ENCODE measurements around the gene SLC5A5.
A peak's percentile ranks its signal among the peaks of the same experiment; 100 is the strongest.
"Not testable (repeated sequence)": the region's sequence is repeated elsewhere in the genome, so short reads cannot be mapped to it uniquely, and the experiment has no call there.

The SLC5A5 gene

DNA sequence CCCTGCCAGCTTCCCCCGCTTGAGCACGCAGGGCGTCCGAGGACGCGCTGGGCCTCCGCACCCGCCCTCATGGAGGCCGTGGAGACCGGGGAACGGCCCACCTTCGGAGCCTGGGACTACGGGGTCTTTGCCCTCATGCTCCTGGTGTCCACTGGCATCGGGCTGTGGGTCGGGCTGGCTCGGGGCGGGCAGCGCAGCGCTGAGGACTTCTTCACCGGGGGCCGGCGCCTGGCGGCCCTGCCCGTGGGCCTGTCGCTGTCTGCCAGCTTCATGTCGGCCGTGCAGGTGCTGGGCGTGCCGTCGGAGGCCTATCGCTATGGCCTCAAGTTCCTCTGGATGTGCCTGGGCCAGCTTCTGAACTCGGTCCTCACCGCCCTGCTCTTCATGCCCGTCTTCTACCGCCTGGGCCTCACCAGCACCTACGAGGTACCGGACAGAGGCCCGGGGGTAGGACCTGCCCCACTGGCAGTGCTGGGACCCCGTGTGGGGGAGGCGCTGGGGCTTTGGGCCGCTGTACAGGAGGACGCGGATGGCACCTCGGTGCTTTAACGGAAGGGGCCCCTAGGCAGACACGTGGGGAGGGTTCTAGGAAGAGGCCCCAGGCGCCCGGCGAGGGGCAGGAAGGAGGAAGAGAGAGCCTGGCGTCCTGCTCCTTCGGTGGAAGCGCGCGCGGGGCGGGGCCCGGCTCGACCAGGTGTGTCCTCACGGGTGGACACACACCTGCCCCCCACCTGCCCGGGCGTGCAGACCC, 681 bp downstream of the SLC5A5 start:
- no peak for DNase-seq

DNA sequence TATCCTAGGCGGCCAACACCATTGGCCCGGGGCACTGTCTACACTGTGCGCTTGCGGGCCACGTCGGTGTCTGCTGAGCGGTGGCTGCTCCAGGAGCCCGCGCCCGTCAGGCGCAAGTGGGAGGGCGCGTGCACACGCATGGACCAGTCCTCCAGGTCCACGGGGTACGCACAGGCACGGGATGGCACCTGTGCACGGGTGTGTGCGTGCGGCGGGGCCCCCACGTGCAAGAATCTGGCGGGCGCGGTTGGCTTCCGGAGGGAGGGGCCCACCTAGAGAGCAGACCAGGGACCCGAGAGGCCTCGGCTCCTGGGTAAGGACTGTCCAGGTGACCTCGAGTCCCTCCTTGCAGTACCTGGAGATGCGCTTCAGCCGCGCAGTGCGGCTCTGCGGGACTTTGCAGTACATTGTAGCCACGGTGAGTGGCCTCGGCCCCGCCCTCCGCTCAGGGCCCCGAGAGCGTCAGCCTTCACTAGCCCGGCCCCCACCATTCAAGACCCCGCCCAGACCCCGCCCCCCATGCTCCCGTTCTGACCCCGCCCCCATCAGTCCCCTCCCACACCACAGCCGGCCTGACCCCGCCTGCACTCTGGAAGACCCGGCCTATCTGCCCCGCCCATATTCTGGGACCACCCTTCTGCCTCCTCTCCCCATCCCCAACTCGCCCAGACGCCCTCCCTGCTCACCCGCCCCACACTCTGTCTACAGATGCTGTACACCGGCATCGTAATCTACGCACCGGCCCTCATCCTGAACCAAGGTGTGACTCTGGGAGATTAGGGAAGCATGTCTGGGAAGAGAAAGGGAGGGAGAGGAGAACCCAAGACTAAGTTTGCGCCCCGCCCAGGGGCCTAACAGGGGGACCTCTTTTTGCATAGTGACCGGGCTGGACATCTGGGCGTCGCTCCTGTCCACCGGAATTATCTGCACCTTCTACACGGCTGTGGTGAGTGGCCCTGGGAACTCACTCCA, 2.3 kb downstream of the SLC5A5 start:
- DNase-seq: no peak

DNA sequence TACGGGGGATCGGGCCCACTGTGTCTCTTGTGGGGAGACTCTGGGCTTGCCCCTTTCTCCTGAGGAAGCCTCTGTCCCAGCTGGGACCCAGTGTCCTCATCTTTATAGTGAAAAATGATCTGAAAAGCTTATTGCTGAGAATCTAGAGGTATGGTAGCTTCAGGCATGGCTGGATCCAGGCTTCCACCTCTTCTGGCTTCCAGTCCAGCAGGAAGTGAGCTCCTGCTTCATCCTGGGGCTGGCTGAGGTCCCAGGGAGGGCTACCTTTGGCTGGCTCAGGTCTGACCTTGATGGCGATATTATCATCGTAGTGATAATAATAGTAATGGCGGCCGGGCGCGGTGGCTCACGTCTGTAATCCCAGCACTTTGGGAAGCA, 3.0 kb downstream of the SLC5A5 start:
- no peak for DNase-seq

DNA sequence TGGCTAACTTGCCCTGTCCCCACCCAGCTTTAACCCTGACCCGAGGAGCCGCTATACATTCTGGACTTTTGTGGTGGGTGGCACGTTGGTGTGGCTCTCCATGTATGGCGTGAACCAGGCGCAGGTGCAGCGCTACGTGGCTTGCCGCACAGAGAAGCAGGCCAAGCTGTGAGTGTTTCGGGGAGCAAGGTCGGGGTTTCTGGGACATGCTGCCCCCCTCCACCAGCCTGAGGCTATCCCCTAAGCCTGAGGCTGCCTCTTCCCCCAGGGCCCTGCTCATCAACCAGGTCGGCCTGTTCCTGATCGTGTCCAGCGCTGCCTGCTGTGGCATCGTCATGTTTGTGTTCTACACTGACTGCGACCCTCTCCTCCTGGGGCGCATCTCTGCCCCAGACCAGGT, 6.0 kb downstream of the SLC5A5 start:
- no peak for DNase-seq

DNA sequence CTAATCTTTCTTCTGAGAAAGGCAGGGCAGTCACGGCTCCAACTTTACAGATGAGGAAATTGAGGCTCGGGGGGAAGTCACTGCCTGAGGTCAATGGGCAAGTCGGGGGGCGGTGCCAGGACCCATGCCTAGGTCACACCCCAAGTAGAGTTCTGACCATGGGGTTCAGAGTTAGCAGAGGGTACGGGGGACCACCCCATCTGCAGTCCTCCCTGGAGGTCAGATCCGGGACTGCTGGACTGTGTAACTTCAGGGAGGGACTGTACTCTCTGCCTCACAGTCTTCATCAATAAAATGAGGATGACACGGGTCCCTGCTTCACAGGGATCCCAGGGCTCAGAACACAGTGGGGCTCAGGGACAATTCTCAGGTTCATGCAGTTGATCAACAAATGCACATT, 7.7 kb downstream of the SLC5A5 start:
- no peak for DNase-seq

DNA sequence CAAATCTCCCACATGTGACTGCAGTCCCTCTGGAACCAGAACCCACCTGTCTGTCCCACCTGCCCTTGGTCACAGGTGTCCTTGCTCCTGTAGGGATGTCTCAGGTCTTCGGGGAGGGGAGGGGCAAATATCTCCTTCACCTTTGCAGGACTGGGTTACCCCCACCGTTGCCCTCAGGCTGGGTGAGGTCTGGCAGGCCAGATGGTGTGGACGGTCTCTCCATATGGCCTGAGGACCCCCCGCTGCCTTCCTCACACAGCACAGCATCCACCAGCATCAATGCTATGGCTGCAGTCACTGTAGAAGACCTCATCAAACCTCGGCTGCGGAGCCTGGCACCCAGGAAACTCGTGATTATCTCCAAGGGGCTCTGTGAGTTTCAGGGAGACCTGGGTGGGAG, 10.0 kb downstream of the SLC5A5 start:
- no peak for DNase-seq

DNA sequence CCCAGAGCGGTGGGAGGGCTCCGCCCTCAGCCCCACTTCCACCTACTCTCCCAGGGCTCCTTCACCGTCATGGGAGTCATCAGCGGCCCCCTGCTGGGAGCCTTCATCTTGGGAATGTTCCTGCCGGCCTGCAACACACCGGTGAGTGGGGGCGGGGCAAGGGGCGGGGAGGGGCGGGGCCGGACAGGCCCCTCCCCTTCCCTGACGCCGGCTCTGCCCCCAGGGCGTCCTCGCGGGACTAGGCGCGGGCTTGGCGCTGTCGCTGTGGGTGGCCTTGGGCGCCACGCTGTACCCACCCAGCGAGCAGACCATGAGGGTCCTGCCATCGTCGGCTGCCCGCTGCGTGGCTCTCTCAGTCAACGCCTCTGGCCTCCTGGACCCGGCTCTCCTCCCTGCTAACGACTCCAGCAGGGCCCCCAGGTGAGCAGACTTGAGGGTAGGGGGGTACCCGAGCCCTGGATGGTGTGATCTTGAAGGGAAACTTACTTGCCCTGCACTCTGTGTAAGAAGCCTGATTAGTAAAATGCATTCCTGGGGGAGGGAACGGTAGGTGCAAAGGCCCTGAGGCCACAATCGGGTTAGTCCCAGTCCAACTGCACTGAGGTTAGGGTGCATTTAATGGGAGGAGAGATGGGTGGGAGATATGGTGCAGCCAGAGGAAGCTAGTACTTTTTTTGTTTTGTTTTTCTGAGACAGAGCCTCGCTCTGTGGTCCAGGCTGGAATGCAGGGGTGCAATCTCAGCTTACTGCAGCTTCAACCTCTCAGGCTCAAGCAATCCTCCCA, 12.1 kb downstream of the SLC5A5 start:
- no peak for DNase-seq

DNA sequence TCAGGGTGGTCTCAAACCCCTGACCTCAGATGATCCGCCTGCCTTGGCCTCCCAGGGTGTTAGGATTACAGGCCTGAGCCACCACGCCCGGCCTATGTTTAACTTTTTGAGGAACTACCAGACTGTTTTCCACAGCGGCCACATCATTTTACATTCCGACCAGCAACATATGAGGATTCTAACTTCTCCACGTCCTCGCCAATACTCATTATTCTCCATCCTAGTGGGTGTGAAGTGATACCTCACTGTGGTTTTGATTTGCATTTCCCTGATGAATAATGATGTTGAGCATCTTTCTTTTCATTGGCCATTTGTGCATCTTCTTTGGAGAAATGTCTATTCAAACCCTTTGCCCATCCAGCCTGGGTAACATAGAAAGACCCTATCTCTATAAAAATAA, 14.8 kb downstream of the SLC5A5 start:
- no peak for DNase-seq

DNA sequence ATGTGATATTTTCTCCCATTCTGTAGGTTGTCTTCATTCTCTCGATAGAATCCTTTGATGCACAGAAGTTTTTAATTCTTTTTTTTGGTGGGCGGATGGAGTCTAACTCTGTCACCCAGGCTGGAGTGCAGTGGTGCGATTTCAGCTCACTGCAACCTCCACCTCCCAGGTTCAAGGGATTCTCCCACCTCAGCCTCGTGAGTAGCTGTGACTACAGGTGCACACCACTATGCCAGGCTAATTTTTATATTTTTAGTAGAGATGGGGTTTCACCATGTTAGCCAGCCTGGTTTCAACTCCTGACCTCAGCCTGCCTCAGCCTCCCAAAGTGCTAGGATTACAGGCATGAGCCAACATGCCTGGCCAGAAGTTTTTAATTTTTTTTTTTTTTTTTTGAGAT, 15.5 kb downstream of the SLC5A5 start:
- DNase-seq: not testable (repeated sequence)

DNA sequence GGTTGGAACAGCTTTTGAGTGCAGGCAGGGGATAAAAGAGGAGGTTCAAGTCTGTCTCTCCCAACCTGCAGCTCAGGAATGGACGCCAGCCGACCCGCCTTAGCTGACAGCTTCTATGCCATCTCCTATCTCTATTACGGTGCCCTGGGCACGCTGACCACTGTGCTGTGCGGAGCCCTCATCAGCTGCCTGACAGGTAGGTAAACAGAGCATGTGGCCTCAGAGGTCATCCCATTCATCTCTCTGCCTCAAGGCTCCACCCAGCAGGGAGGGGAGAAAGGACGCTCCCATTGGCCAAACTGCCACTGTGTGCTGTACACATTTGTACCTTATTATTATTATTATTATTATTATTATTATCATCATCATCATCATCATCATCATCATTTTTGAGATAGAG, 16.5 kb downstream of the SLC5A5 start:
- DNase-seq: no peak

DNA sequence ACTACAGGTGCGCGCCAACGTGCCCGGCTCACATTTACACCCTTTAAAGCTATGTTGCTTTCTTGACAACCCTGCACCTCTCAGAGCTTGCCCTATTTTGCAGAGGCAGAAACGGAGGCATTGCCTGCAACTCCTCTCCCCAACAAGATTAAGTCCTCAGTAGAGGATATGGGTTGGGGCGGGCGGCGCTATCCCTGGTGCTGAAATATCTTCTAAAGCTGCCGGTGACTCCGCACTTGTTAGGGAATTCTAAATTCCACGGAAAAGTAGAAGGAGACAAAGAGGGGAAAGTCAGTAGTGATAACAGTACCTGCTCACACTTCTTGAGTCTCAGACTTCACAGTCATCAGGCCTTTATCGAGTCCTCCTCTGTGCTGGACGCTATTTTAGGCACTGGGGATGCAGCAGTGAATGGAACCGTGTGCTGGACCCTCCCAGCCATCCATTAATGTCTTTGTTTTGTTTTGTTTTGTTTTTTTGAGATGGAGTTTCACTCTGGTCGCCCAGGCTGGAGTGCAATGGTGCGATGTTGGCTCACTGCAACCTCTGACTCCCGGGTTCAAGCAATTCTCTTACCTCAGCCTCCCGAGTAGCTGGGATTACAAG, 18.0 kb downstream of the SLC5A5 start:
- peak; percentile 42 for DNase-seq

DNA sequence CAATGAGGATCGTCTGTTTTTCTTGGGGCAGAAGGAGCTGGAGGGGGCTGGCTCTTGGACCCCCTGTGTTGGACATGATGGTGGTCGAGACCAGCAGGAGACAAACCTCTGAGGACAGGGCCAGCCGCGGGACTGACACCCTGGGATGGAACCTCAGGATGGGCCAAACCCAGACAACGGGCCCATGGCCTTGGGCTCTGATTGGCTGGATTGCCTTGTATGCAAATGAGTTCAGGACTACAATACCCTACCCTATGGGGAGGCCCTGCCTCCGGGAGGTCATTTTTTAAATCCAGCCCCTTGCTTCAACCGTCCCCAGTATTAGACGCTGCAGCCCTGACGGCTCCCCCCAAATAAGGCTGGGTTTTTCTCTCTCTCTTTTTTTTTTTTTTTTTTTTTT, 22.0 kb downstream of the SLC5A5 start:
- no peak for DNase-seq

DNA sequence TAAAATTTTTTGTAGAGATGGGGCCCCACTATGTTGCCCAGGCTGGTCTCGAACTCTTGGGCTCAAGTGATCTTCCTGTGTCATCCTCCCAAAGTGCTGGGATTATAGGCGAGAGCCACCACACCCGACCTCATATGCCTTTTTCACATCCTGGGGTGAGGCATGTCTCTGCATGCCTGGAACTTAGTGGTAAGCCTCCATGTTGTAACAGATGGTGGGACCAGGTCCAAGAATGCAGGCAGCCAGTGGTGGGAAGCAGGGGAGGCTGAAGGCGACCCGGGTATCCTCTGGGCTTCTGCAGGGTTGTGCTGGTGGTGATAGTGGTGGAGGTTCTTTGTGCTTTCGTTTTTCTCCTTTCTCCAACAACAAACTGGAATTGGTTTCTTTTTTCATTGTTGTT, 31.0 kb downstream of the SLC5A5 start:
- DNase-seq: peak; percentile 48

DNA sequence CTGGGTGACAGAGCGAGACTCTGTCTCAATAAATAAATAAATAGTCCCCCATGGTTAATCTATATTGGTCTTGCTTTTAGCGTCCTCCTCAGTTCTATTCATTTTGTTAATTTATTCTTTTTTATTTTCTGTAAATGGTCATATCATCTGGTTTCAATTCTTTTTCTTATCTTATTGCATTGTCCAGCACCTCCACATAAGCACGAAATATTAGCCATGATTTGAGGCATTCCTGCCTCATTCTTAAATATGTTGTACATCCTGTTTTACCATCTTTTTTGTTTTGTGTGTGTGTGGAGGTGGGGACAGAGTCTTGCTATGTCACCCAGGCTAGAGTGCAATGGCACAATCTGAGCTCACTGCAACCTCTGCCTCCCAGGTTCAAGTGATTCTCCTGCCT, 36.5 kb downstream of the SLC5A5 start:
- no peak for DNase-seq

DNA sequence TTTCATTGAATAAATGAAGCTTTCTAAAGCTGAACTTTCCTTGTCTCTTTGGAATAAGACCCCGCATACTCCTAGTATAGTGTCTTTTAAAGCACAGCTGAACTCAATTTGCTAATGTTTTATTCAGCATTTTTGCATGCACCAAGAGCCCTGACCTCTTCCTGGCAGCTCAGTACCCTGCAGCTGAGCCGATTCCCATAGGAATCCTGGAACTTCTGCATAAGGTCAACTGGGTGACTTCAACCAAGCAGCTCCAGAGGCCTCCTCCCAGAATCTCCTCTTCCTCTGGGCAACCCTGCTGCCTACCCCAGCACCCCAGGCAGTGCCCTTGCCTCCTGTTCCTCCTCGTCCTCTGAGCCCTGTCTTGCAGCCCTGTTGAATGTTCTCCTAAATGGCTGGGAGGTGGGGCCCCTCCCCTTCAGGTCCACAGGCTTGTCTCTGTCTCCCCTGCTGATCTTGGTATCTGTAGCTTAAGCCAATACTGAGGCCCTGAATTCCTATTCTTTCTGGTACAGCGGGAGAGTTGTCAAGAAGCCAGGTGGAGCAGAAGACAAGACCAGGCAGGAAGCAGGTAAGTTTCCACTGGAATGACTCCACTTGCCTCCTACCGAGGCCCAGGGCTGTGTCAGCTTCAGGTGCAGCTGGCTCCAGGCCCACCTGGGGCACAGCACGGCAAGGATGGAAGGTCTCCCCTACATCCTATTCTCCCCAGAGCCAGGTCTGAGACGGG, 37.4 kb downstream of the SLC5A5 start:
- DNase-seq: no peak

DNA sequence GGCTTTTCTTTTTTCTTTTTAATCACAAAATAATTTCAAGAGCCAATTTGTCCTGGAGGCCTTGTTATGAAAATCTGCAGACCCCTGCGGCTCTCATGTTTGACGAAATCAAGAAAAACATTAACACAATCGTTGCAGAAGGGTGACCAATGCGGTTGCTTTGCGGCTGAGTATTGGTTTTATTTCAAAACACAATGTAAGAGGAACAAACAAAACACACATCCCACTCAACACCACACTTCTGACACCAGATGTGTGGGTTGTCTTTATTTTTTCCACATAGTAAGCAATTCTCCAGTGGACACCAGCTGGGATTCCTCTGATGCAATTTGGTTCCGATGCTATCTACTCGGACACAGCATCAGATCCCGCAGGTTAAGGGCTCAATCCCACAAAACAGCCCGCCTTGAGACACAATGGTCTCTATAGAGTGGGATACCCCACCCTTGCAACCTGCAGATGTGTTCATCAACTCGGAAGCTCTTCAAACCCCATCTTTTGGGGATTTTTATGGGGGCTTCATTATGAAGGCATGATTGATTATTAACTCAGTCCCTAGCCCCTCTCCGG, 39.1 kb downstream of the SLC5A5 start:
- DNase-seq: no peak

DNA sequence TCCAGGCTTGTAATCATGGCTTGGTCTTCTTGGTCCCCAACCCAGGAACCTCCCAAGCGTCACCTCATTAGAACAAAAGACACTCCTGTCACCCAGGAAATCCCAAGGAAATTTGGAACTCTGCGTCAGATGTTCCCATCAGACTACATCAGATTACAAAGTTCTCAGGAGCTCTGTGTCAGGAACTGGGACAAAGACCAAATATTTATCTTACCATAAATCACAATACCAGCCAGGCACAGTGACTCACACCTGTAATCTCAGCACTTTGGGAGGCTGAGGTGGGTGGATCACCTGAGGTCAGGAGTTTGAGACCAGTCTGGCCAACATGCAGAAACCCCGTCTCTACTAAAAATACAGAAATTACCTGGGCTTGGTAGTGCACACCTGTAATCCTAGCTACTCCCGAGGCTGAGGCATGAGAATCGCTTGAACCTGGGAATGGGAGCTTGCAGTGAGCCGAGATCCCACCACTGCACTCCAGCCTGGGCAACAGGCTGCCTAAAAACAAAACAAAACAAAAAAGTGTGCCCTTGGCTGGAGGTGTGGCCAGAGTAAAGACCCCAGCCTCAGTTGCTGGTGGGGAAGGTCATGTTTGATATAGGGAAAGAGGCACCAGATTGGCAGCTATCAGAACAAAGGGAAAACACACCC, 44.3 kb downstream of the SLC5A5 start:
- DNase-seq: no peak

DNA sequence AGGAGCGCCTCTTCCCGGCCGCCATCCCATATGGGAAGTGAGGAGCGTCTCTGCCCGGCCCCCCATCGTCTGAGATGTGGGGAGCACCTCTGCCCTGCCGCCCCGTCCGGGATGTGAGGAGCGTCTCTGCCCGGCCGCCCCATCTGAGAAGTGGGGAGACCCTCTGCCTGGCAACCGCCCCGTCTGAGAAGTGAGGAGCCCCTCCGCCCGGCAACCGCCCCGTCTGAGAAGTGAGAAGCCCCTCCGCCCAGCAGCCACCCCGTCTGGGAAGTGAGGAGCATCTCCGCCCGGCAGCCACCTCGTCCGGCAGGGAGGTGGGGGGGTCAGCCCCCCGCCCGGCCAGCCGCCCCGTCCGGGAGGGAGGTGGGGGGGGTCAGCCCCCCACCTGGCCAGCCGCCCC, 46.4 kb downstream of the SLC5A5 start:
- not testable (repeated sequence) for DNase-seq

DNA sequence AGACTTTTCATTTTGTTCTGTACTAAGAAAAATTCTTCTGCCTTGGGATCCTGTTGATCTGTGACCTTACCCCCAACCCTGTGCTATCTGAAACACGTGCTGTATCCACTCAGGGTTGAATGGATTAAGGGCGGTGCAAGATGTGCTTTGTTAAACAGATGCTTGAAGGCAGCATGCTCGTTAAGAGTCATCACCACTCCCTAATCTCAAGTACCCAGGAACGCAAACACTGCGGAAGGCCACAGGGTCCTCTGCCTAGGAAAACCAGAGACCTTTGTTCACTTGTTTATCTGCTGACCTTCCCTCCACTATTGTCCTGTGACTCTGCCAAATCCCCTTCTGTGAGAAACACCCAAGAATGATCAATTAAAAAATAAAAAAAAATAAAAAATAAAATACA, 47.4 kb downstream of the SLC5A5 start:
- DNase-seq: not testable (repeated sequence)

DNA sequence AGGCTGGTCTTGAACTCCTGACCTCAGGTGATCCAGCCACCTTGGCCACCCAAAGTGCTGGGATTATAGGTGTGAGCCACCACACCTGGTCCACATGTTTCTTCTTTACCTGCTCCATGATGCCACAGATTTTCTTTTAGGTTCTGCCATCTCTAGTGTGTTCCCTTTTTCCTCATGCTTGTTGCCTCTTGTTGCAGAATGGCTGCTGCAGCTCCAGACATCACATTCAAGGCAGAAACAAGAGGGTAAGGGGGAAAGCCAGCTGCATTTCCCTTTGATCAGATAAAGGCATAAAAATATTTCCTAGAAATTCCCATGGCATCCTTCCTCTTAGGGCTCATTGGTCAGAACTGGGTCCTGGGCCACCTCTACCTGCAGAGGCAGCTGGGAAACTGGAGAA, 48.8 kb downstream of the SLC5A5 start:
- no peak for DNase-seq

DNA sequence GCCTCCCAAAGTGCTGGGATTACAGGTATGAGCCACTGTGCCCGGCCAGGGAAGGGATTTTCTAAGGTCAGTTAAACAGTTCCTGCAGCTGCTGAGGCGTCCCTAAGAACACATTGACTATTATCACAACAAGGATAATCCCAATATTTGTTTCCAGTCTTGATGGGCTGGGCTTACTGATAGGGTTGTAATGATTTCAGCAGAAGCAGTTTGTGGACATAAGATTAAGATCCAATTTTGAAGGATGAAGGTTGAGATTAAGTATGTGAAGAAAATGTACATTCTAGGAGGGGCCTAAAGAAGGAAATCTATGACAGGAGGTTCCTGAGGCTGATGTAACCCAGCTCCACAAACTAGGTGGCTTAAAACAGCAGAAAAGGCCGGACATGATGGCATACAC, 50.4 kb downstream of the SLC5A5 start:
- no peak for DNase-seq

All from fibroblast of skin of right quadriceps (primary cell).